Omental fat pad (tissue), 4 donors: ENCODE measurements around the gene B3GALT6. TPM values are rescaled to one million over a fixed set of nuclear protein-coding genes. Genes with fewer than 3 reads are reported as not detected.

ENCODE experiments used
- ATAC-seq: fragments of 150-250 bp; one replicate; pipeline ENCODE4 v1.9.1; 2016; ENCODE audit warnings: mild to moderate bottlenecking, moderate library complexity; ENCODE audit not compliant: low FRiP score
- DNase-seq: peaks from one replicate; pipeline ENCODE4 v3.0.0-alpha.2; 2019; ENCODE audit warnings: low spot score
- CTCF ChIP-seq, 3 donors: fragments of 450-650 bp; IDR thresholded peaks; one replicate each; pipeline ENCODE4 v1.5.1; 2016 to 2017; ENCODE audit warnings: antibody characterized with exemption in 3 of 3, mild to moderate bottlenecking in 3 of 3, moderate library complexity in 2 of 3
- total RNA-seq, 4 donors: library from RNA; depleted of rRNA; stranded (reverse); fragments of >200 nt; gene quantifications; one replicate each; pipeline ENCODE4 v1.1.0, GENCODE V29; 2016

B3GALT6 gene
- total RNA-seq, 4 donors from 2014 or later = 14.6 to 27.1 (median 22.1) TPM

GRCh38 chr1:1272341-1273208 is 40.5 kb downstream of the B3GALT6 start:
- ATAC-seq (no peak), DNase-seq (no peak)
- TF ChIP-seq CTCF (IDR thresholded peaks at IDR 0.05) = no peak

GRCh38 chr1:1273209-1273511 is 41.1 kb downstream of the B3GALT6 start:
- ATAC-seq = no peak
- TF ChIP-seq CTCF (IDR thresholded peaks at IDR 0.05) = no peak
- no peak for DNase-seq

GRCh38 chr1:1273512-1274298 is 41.7 kb downstream of the B3GALT6 start, which contains the start of gene UBE2J2:
Gene UBE2J2, minus strand, starts transcription at chr1:1273854. Its CDS starts 5,862 bp downstream, at chr1:1267992.
- TF ChIP-seq CTCF (IDR thresholded peaks at IDR 0.05) = no peak
- peak; percentile 94 for ATAC-seq
- peak; percentile 66 for DNase-seq

- DNase-seq (no peak), ATAC-seq (peak; percentile 6)
- no peak for TF ChIP-seq CTCF (IDR thresholded peaks at IDR 0.05)
These were observed 42.4 kb downstream of the B3GALT6 start for GRCh38 chr1:1274299-1274930.

GRCh38 chr1:1274931-1275431 is 42.9 kb downstream of the B3GALT6 start:
- DNase-seq (no peak), ATAC-seq (no peak)
- no peak for TF ChIP-seq CTCF (IDR thresholded peaks at IDR 0.05)

GRCh38 chr1:1275836-1276235 is 43.8 kb downstream of the B3GALT6 start:
- TF ChIP-seq CTCF (IDR thresholded peaks at IDR 0.05) = no peak

More at GRCh38 chr1:1275836-1276235, 43.8 kb downstream of the B3GALT6 start:
- ATAC-seq (no peak), DNase-seq (no peak)
